IgD-negative memory B cell (primary cell): ENCODE data around the gene GAS7. TPM values are rescaled to one million over a fixed set of nuclear protein-coding genes. Genes with fewer than 3 reads are reported as not detected.
"Not testable (repeated sequence)": the region's sequence is repeated elsewhere in the genome, so short reads cannot be mapped to it uniquely, and the experiment has no call there.

ENCODE experiments used
- H3K27ac Mint-ChIP-seq, 3 donors: one replicate each; pipeline ENCODE4 v1.8.0; 2020 to 2022; ENCODE audit warnings: mild to moderate bottlenecking in 3 of 3, mixed read lengths in 3 of 3, moderate library complexity in 1 of 3
- H3K27me3 Mint-ChIP-seq: one replicate; pipeline ENCODE4 v1.8.0; 2021; ENCODE audit warnings: mixed read lengths
- H3K36me3 Mint-ChIP-seq: one replicate; pipeline ENCODE4 v1.8.0; 2020; ENCODE audit warnings: mild to moderate bottlenecking, mixed read lengths
- H3K4me1 Mint-ChIP-seq, 3 donors: one replicate each; pipeline ENCODE4 v1.8.0; 2020 to 2022; ENCODE audit warnings: mixed read lengths in 3 of 3, mild to moderate bottlenecking in 1 of 3
- H3K4me3 Mint-ChIP-seq, 4 donors: one replicate each; pipeline ENCODE4 v1.8.0; 2020 to 2022; ENCODE audit warnings: mild to moderate bottlenecking in 4 of 4, mixed read lengths in 4 of 4, moderate library complexity in 3 of 4
- H3K9me3 Mint-ChIP-seq, 3 donors: one replicate each; pipeline ENCODE4 v1.8.0; 2020 to 2021; ENCODE audit warnings: mixed read lengths in 3 of 3, mild to moderate bottlenecking in 1 of 3
- polyA plus RNA-seq: library from polyadenylated mRNA; unstranded; fragments of 300-500 nt; fragmentation: Illumina TruSeq; gene quantifications from one replicate; pipeline ENCODE4 v1.2.3, GENCODE V29; 2021

GAS7 gene
- polyA plus RNA-seq, 1 donor from 2014 or later, result 1.7 TPM

GRCh38 chr17:10107316-10108165 lies 90.9 kb downstream of the GAS7 start:
- Mint-ChIP-seq H3K36me3 (peaks cover 2% of the 10 kb centered on the region), H3K9me3 (peaks cover 0 to 3% (median 0%) of the 10 kb centered on the region in 3 donors), H3K4me1 (peaks cover 0 to 3% (median 0%) of the 10 kb centered on the region in 3 donors), H3K4me3 (peak overlapping the region in 1 of 4 donors; percentile 28), H3K27me3 (no peaks in the 10 kb centered on the region), H3K27ac (no peak overlapping the region)

- Mint-ChIP-seq H3K9me3 (peaks cover 0 to 3% (median 0%) of the 10 kb centered on the region in 3 donors), H3K36me3 (peaks cover 2% of the 10 kb centered on the region), H3K4me1 (peaks cover 0 to 2% (median 0%) of the 10 kb centered on the region in 3 donors), H3K27ac (no peak overlapping the region), H3K27me3 (no peaks in the 10 kb centered on the region), H3K4me3 (no peak overlapping the region)
Measured at GRCh38 chr17:10106067-10106466, 92.3 kb downstream of the GAS7 start.

- Mint-ChIP-seq H3K27ac (no peak overlapping the region), H3K4me1 (peaks cover 0 to 2% (median 0%) of the 10 kb centered on the region in 3 donors)
Measured at GRCh38 chr17:10105513-10106001, 92.8 kb downstream of the GAS7 start.

GRCh38 chr17:10103712-10104111 lies 94.7 kb downstream of the GAS7 start:
- Mint-ChIP-seq H3K4me1 (peaks cover 0 to 2% (median 0%) of the 10 kb centered on the region in 3 donors), H3K4me3 (no peak overlapping the region), H3K9me3 (no peaks in the 10 kb centered on the region), H3K27me3 (no peaks in the 10 kb centered on the region), H3K27ac (peak overlapping the region in 1 of 3 donors; percentile 95), H3K36me3 (peaks cover 2% of the 10 kb centered on the region)

More at GRCh38 chr17:10105513-10106001, 92.8 kb downstream of the GAS7 start:
- no peaks in the 10 kb centered on the region for H3K27me3 Mint-ChIP-seq
- peaks cover 2% of the 10 kb centered on the region for H3K36me3 Mint-ChIP-seq
- peaks cover 0 to 3% (median 0%) of the 10 kb centered on the region in 3 donors for H3K9me3 Mint-ChIP-seq
- no peak overlapping the region for H3K4me3 Mint-ChIP-seq

- H3K9me3 Mint-ChIP-seq, result peaks cover 0 to 2% (median 0%) of the 10 kb centered on the region in 3 donors
- H3K27ac Mint-ChIP-seq, result no peak overlapping the region
- H3K4me1 Mint-ChIP-seq, result peaks cover 0 to 2% (median 0%) of the 10 kb centered on the region in 3 donors
- peaks cover 2% of the 10 kb centered on the region for H3K36me3 Mint-ChIP-seq
- peaks cover 2% of the 10 kb centered on the region for H3K27me3 Mint-ChIP-seq
- no peak overlapping the region for H3K4me3 Mint-ChIP-seq
Measured at GRCh38 chr17:10102817-10103216, 95.6 kb downstream of the GAS7 start.

GRCh38 chr17:10099051-10099571 lies 99.3 kb downstream of the GAS7 start:
- no peak overlapping the region for H3K27ac Mint-ChIP-seq
- no peaks in the 10 kb centered on the region for H3K36me3 Mint-ChIP-seq
- H3K4me1 Mint-ChIP-seq, result no peaks in the 10 kb centered on the region
- no peak overlapping the region for H3K4me3 Mint-ChIP-seq
- H3K27me3 Mint-ChIP-seq, result peaks cover 3% of the 10 kb centered on the region
- H3K9me3 Mint-ChIP-seq, result peaks cover 0 to 2% (median 0%) of the 10 kb centered on the region in 3 donors

- Mint-ChIP-seq H3K4me3 (no peak overlapping the region), H3K27me3 (peaks cover 3% of the 10 kb centered on the region), H3K27ac (peak overlapping the region in 1 of 3 donors; percentile 80), H3K9me3 (peaks cover 2 to 6% (median 4%) of the 10 kb centered on the region in 3 donors), H3K4me1 (no peaks in the 10 kb centered on the region), H3K36me3 (no peaks in the 10 kb centered on the region)
Measured at GRCh38 chr17:10096596-10096995, 101.8 kb downstream of the GAS7 start.

- H3K36me3 Mint-ChIP-seq, H3K4me1 Mint-ChIP-seq, H3K9me3 Mint-ChIP-seq, H3K27ac Mint-ChIP-seq, H3K4me3 Mint-ChIP-seq, H3K27me3 Mint-ChIP-seq: not testable (repeated sequence)
Measured at GRCh38 chr17:10095295-10095694, 103.1 kb downstream of the GAS7 start.

GRCh38 chr17:10094797-10095196 lies 103.6 kb downstream of the GAS7 start:
- Mint-ChIP-seq H3K4me3 (no peak overlapping the region), H3K36me3 (no peaks in the 10 kb centered on the region), H3K27me3 (peaks cover 5% of the 10 kb centered on the region), H3K27ac (no peak overlapping the region), H3K9me3 (peaks cover 2 to 6% (median 4%) of the 10 kb centered on the region in 3 donors), H3K4me1 (peaks cover 0 to 2% (median 0%) of the 10 kb centered on the region in 3 donors)

GRCh38 chr17:10092595-10092994 lies 105.8 kb downstream of the GAS7 start:
- Mint-ChIP-seq H3K36me3 (peaks cover 2% of the 10 kb centered on the region), H3K27me3 (peaks cover 3% of the 10 kb centered on the region), H3K4me1 (peaks cover 0 to 4% (median 0%) of the 10 kb centered on the region in 3 donors), H3K4me3 (no peak overlapping the region), H3K9me3 (peaks cover 2 to 4% (median 4%) of the 10 kb centered on the region in 3 donors), H3K27ac (no peak overlapping the region)

GRCh38 chr17:10091046-10091445 lies 107.4 kb downstream of the GAS7 start:
- H3K27ac Mint-ChIP-seq, result no peak overlapping the region
- H3K4me1 Mint-ChIP-seq, result peaks cover 0 to 8% (median 1%) of the 10 kb centered on the region in 3 donors
- H3K4me3 Mint-ChIP-seq, result no peak overlapping the region
- peaks cover 2 to 4% (median 4%) of the 10 kb centered on the region in 3 donors for H3K9me3 Mint-ChIP-seq
- peaks cover 2% of the 10 kb centered on the region for H3K27me3 Mint-ChIP-seq
- peaks cover 2% of the 10 kb centered on the region for H3K36me3 Mint-ChIP-seq

GRCh38 chr17:10089196-10089804 lies 109.1 kb downstream of the GAS7 start:
- peaks cover 2 to 7% (median 4%) of the 10 kb centered on the region in 3 donors for H3K9me3 Mint-ChIP-seq
- no peak overlapping the region for H3K27ac Mint-ChIP-seq
- H3K4me3 Mint-ChIP-seq, result no peak overlapping the region
- H3K4me1 Mint-ChIP-seq, result peaks cover 0 to 8% (median 2%) of the 10 kb centered on the region in 3 donors
- H3K36me3 Mint-ChIP-seq, result peaks cover 5% of the 10 kb centered on the region
- peaks cover 5% of the 10 kb centered on the region for H3K27me3 Mint-ChIP-seq

GRCh38 chr17:10088444-10088843 lies 110.0 kb downstream of the GAS7 start:
- peaks cover 0 to 8% (median 2%) of the 10 kb centered on the region in 3 donors for H3K4me1 Mint-ChIP-seq
- peaks cover 5% of the 10 kb centered on the region for H3K27me3 Mint-ChIP-seq
- H3K4me3 Mint-ChIP-seq, result no peak overlapping the region
- H3K27ac Mint-ChIP-seq, result no peak overlapping the region
- peaks cover 5% of the 10 kb centered on the region for H3K36me3 Mint-ChIP-seq
- H3K9me3 Mint-ChIP-seq, result peaks cover 2 to 9% (median 4%) of the 10 kb centered on the region in 3 donors

- Mint-ChIP-seq H3K27me3 (peaks cover 5% of the 10 kb centered on the region), H3K36me3 (peaks cover 5% of the 10 kb centered on the region), H3K27ac (no peak overlapping the region), H3K9me3 (peaks cover 0 to 7% (median 5%) of the 10 kb centered on the region in 3 donors), H3K4me3 (no peak overlapping the region), H3K4me1 (peaks cover 0 to 8% (median 2%) of the 10 kb centered on the region in 3 donors)
Measured at GRCh38 chr17:10087355-10087754, 111.1 kb downstream of the GAS7 start.

- no peak overlapping the region for H3K4me3 Mint-ChIP-seq
- peaks cover 5 to 9% (median 5%) of the 10 kb centered on the region in 3 donors for H3K9me3 Mint-ChIP-seq
- H3K4me1 Mint-ChIP-seq, result peaks cover 4 to 8% (median 6%) of the 10 kb centered on the region in 3 donors
- H3K27me3 Mint-ChIP-seq, result peaks cover 4% of the 10 kb centered on the region
- peak overlapping the region in 1 of 3 donors; percentile 54 for H3K27ac Mint-ChIP-seq
- peaks cover 3% of the 10 kb centered on the region for H3K36me3 Mint-ChIP-seq
Measured at GRCh38 chr17:10083864-10084263, 114.5 kb downstream of the GAS7 start.
